Measurements from ENCODE around the gene RTP5.

- TF ChIP-seq EP300 (IDR thresholded peaks at IDR 0.05) (no peak), CTCF (IDR thresholded peaks at IDR 0.05) (no peak), POLR2AphosphoS5 (IDR thresholded peaks at IDR 0.05) (no peak)
Measured at GRCh38 chr2:241873803-241874110, 4.2 kb downstream of the RTP5 start.
